Neural cell (in vitro differentiated cells): Measurements from ENCODE around the gene STAM2. TPM values are rescaled to one million over a fixed set of nuclear protein-coding genes. Genes with fewer than 3 reads are reported as not detected.

Source experiments
- H2AFZ ChIP-seq: fragments of 200-600, 300-800 bp; sonication (generic), shearing (Covaris generic); 2 replicates; pipeline ENCODE4 v1.6.0; 2014; ENCODE audit warnings: low read depth, mild to moderate bottlenecking, antibody characterized with exemption, low read length, moderate library complexity
- H3F3A ChIP-seq: fragments of 200-600 bp; shearing (Covaris generic); 2 replicates; pipeline ENCODE4 v1.6.1; 2016; ENCODE audit warnings: mild to moderate bottlenecking, moderate library complexity, mixed read lengths, antibody characterized with exemption, low read length; ENCODE audit not compliant: insufficient read depth, poor library complexity, severe bottlenecking
- H3K27ac ChIP-seq: fragments of 200-600, 300-800 bp; sonication (generic), shearing (Covaris generic); 2 replicates; pipeline ENCODE4 v1.5.1; 2014; ENCODE audit warnings: mild to moderate bottlenecking, low read length, moderate library complexity
- H3K27me3 ChIP-seq: fragments of 300-800, 200-600 bp; sonication (generic), shearing (Covaris generic); 2 replicates; pipeline ENCODE4 v1.6.0; 2014; ENCODE audit warnings: mild to moderate bottlenecking, low read depth, low read length, moderate library complexity; ENCODE audit not compliant: insufficient read depth
- H3K36me3 ChIP-seq: fragments of 300-800, 200-600 bp; sonication (generic), shearing (Covaris generic); 2 replicates; pipeline ENCODE4 v1.5.1; 2014; ENCODE audit warnings: mild to moderate bottlenecking, antibody characterized with exemption, low read length, moderate library complexity; ENCODE audit not compliant: insufficient read depth
- H3K4me2 ChIP-seq: fragments of 300-800, 200-600 bp; sonication (generic), shearing (Covaris generic); 2 replicates; pipeline ENCODE4 v1.6.0; 2014; ENCODE audit warnings: mild to moderate bottlenecking, low read length
- H3K4me3 ChIP-seq: fragments of 300-800, 200-600 bp; sonication (generic), shearing (Covaris generic); 2 replicates; pipeline ENCODE4 v1.5.1; 2014; ENCODE audit warnings: mild to moderate bottlenecking, low read length, moderate library complexity
- H3K79me2 ChIP-seq: fragments of 200-600 bp; shearing (Covaris generic); replicated peaks from 2 replicates; pipeline ENCODE4 v1.6.0; 2014; ENCODE audit warnings: mild to moderate bottlenecking, low read length, moderate library complexity; ENCODE audit not compliant: insufficient read depth
- H3K9ac ChIP-seq: fragments of 300-800, 200-600 bp; sonication (generic), shearing (Covaris generic); 2 replicates; pipeline ENCODE4 v1.6.1; 2016; ENCODE audit warnings: mild to moderate bottlenecking, low read length, mixed read lengths
- H3K9me2 ChIP-seq: fragments of 200-600 bp; shearing (Covaris generic); 2 replicates; pipeline ENCODE4 v1.6.1; 2016; ENCODE audit warnings: mild to moderate bottlenecking, low read length, mixed read lengths; ENCODE audit not compliant: insufficient read depth
- H3K9me3 ChIP-seq: fragments of 200-600, 300-800 bp; sonication (generic), shearing (Covaris generic); 2 replicates; pipeline ENCODE4 v1.6.1; 2016; ENCODE audit warnings: mild to moderate bottlenecking, mixed run types, low read length, moderate library complexity, mixed read lengths
- H4K20me1 ChIP-seq: fragments of 200-600 bp; shearing (Covaris generic); 2 replicates; pipeline ENCODE4 v1.6.1; 2016; ENCODE audit warnings: mild to moderate bottlenecking, mixed run types; ENCODE audit not compliant: insufficient read depth
- EP300 ChIP-seq: fragments of 450-650 bp; conservative IDR thresholded peaks from 2 replicates; pipeline ENCODE4 v1.6.1; 2014; ENCODE audit warnings: antibody characterized with exemption, mild to moderate bottlenecking, moderate library complexity; ENCODE audit not compliant: poor library complexity, severe bottlenecking
- EZH2 ChIP-seq: fragments of 200-600, 300-800 bp; shearing (Covaris generic), sonication (generic); IDR thresholded peaks from 2 replicates; pipeline ENCODE4 v1.6.1; 2014; ENCODE audit warnings: antibody characterized with exemption, low read length, borderline replicate concordance, mild to moderate bottlenecking; ENCODE audit not compliant: insufficient read depth, poor library complexity, severe bottlenecking
- MXI1 ChIP-seq: fragments of 450-650 bp; conservative IDR thresholded peaks from 2 replicates; pipeline ENCODE4 v1.6.1; 2014; ENCODE audit warnings: antibody characterized with exemption, mild to moderate bottlenecking; ENCODE audit not compliant: poor library complexity, severe bottlenecking
- POLR2AphosphoS5 ChIP-seq: IDR thresholded peaks from 2 replicates; pipeline ENCODE4 v1.6.1; 2012
- RAD21 ChIP-seq: fragments of 450-650 bp; conservative IDR thresholded peaks from 2 replicates; pipeline ENCODE4 v1.6.1; 2014; ENCODE audit warnings: antibody characterized with exemption, mild to moderate bottlenecking, moderate library complexity
- REST ChIP-seq: IDR thresholded peaks from 2 replicates; pipeline ENCODE4 v1.6.1; 2012; ENCODE audit warnings: borderline replicate concordance
- SMC3 ChIP-seq: fragments of 450-650 bp; conservative IDR thresholded peaks from 2 replicates; pipeline ENCODE4 v1.6.1; 2014; ENCODE audit warnings: antibody characterized with exemption, mild to moderate bottlenecking, moderate library complexity; ENCODE audit not compliant: poor library complexity
- TAF1 ChIP-seq: IDR thresholded peaks from 2 replicates; pipeline ENCODE4 v1.6.1; 2012; ENCODE audit warnings: low read depth
- polyA plus RNA-seq: library from polyadenylated mRNA; depleted of rRNA; stranded (reverse); fragments of >200 nt; gene quantifications from 2 replicates; pipeline ENCODE4 v1.2.3, GENCODE V29; 2014
- TF ChIP-seq, protein P1 (sequence below): fragments of 450-650 bp; IDR thresholded peaks from 2 replicates; pipeline ENCODE4 v1.5.1; 2014; ENCODE audit warnings: antibody characterized with exemption, mild to moderate bottlenecking, moderate library complexity; ENCODE audit not compliant: poor library complexity, severe bottlenecking

Gene STAM2
- polyA plus RNA-seq, 1 donor from 2014 or later, result 47.5 TPM

DNA sequence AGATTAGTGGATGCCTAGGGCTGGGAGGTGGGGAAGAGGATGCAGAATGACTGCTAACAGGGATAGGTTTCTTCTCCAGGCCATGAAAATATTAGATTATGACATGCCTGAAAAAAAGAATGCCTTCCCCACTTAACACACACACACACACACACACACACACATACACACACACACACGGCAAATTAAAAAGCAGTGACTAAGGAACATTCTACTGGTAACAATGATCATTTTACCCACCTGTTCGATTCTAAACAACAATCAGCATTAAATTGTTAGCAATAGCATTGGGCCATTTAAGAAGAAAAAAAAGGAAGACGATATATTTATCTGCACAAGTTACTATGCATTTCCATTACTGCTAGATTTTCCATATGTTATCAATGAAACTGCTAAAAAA is 87.6 kb downstream of the STAM2 start:
- Histone ChIP-seq H3K9me2 (no peaks in the 10 kb centered on the region), H3K36me3 (no peaks in the 10 kb centered on the region), H3K27me3 (no peaks in the 10 kb centered on the region), H3F3A (no peaks in the 10 kb centered on the region), H3K4me2 (no peak overlapping the region), H3K9ac (no peak overlapping the region), H3K4me3 (no peak overlapping the region), H3K79me2 (no peaks in the 10 kb centered on the region), H3K9me3 (no peaks in the 10 kb centered on the region), H4K20me1 (no peaks in the 10 kb centered on the region), H3K27ac (no peak overlapping the region), H2AFZ (no peak overlapping the region)
- TF ChIP-seq MXI1, result no peak
- no peak for TF ChIP-seq TAF1
- TF ChIP-seq, protein P1, sequence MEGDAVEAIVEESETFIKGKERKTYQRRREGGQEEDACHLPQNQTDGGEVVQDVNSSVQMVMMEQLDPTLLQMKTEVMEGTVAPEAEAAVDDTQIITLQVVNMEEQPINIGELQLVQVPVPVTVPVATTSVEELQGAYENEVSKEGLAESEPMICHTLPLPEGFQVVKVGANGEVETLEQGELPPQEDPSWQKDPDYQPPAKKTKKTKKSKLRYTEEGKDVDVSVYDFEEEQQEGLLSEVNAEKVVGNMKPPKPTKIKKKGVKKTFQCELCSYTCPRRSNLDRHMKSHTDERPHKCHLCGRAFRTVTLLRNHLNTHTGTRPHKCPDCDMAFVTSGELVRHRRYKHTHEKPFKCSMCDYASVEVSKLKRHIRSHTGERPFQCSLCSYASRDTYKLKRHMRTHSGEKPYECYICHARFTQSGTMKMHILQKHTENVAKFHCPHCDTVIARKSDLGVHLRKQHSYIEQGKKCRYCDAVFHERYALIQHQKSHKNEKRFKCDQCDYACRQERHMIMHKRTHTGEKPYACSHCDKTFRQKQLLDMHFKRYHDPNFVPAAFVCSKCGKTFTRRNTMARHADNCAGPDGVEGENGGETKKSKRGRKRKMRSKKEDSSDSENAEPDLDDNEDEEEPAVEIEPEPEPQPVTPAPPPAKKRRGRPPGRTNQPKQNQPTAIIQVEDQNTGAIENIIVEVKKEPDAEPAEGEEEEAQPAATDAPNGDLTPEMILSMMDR, result no peak
- TF ChIP-seq POLR2AphosphoS5, result no peak
- TF ChIP-seq RAD21, result no peak
- TF ChIP-seq REST, result no peak
- no peak for TF ChIP-seq EP300
- TF ChIP-seq SMC3, result no peak
- TF ChIP-seq EZH2, result no peak

- Histone ChIP-seq H2AFZ (no peak overlapping the region), H3K79me2 (no peaks in the 10 kb centered on the region), H3K9me2 (no peaks in the 10 kb centered on the region), H3F3A (no peaks in the 10 kb centered on the region), H3K27ac (no peak overlapping the region), H3K9me3 (no peaks in the 10 kb centered on the region), H3K9ac (no peak overlapping the region), H3K36me3 (no peaks in the 10 kb centered on the region), H4K20me1 (no peaks in the 10 kb centered on the region), H3K27me3 (no peaks in the 10 kb centered on the region), H3K4me3 (no peak overlapping the region), H3K4me2 (no peak overlapping the region)
- TF ChIP-seq TAF1 (no peak), SMC3 (no peak), EP300 (no peak), RAD21 (no peak), POLR2AphosphoS5 (no peak), MXI1 (no peak), REST (no peak)
- TF ChIP-seq, protein P1, result no peak
These were observed 89.3 kb downstream of the STAM2 start for GRCh38 chr2:152086231-152086630.
